ENCODE measurements around the gene COL6A6.

- TF ChIP-seq, protein P1, sequence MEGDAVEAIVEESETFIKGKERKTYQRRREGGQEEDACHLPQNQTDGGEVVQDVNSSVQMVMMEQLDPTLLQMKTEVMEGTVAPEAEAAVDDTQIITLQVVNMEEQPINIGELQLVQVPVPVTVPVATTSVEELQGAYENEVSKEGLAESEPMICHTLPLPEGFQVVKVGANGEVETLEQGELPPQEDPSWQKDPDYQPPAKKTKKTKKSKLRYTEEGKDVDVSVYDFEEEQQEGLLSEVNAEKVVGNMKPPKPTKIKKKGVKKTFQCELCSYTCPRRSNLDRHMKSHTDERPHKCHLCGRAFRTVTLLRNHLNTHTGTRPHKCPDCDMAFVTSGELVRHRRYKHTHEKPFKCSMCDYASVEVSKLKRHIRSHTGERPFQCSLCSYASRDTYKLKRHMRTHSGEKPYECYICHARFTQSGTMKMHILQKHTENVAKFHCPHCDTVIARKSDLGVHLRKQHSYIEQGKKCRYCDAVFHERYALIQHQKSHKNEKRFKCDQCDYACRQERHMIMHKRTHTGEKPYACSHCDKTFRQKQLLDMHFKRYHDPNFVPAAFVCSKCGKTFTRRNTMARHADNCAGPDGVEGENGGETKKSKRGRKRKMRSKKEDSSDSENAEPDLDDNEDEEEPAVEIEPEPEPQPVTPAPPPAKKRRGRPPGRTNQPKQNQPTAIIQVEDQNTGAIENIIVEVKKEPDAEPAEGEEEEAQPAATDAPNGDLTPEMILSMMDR (IDR thresholded peaks at IDR 0.05; ENCODE audit: insufficient read depth, low read length): no peak
- no peak for TF ChIP-seq POLR2AphosphoS5 (IDR thresholded peaks at IDR 0.05; ENCODE audit: low read depth)
- no peak for TF ChIP-seq GABPA (IDR thresholded peaks at IDR 0.05; ENCODE audit: low read depth)
Measured at GRCh38 chr3:130558366-130558765, 41.4 kb downstream of the COL6A6 start.
